Right renal pelvis (tissue), 4 donors: Measurements from ENCODE around the gene SOBP. TPM values are rescaled to one million over a fixed set of nuclear protein-coding genes. Genes with fewer than 3 reads are reported as not detected.

Source experiments
- DNase-seq, 4 donors: peaks; one replicate each; pipeline ENCODE4 v3.0.0-alpha.2; 2013; ENCODE audit warnings: low read depth in 4 of 4, low spot score in 3 of 4, missing footprints in 1 of 4
- polyA plus RNA-seq, 4 donors: library from polyadenylated mRNA; unstranded; fragments of 120-200 nt; gene quantifications; one replicate each; pipeline ENCODE4 v1.2.1, GENCODE V29; 2013; ENCODE audit not compliant: insufficient read length in 4 of 4

Gene SOBP
- polyA plus RNA-seq, 4 donors = 11.1 to 13.7 (median 12.3) TPM

- DNase-seq = no peak
Observed at GRCh38 chr6:107611094-107611810, 121.3 kb downstream of the SOBP start.

GRCh38 chr6:107612762-107613415, 123.0 kb downstream of the SOBP start:
- DNase-seq = no peak

GRCh38 chr6:107613651-107614379, 123.9 kb downstream of the SOBP start:
- DNase-seq = no peak

- DNase-seq = no peak
Observed at GRCh38 chr6:107614828-107615227, 124.9 kb downstream of the SOBP start.

- no peak for DNase-seq
Observed at GRCh38 chr6:107616775-107617174, 126.9 kb downstream of the SOBP start.

GRCh38 chr6:107617341-107617932, 127.5 kb downstream of the SOBP start:
- DNase-seq = no peak

GRCh38 chr6:107618672-107619071, 128.8 kb downstream of the SOBP start:
- DNase-seq = no peak

- DNase-seq = no peak
Observed at GRCh38 chr6:107620732-107621131, 130.8 kb downstream of the SOBP start.

GRCh38 chr6:107621229-107621937, 131.5 kb downstream of the SOBP start:
- no peak for DNase-seq

- no peak for DNase-seq
Observed at GRCh38 chr6:107622269-107622668, 132.4 kb downstream of the SOBP start.

GRCh38 chr6:107624050-107624449, 134.1 kb downstream of the SOBP start:
- DNase-seq = no peak

GRCh38 chr6:107624541-107624940, 134.6 kb downstream of the SOBP start:
- DNase-seq = no peak

GRCh38 chr6:107625264-107625663, 135.3 kb downstream of the SOBP start:
- DNase-seq = no peak

- no peak for DNase-seq
Observed at GRCh38 chr6:107626645-107627044, 136.7 kb downstream of the SOBP start.

GRCh38 chr6:107627969-107628368, 138.1 kb downstream of the SOBP start:
- no peak for DNase-seq

GRCh38 chr6:107628878-107629277, 139.0 kb downstream of the SOBP start:
- DNase-seq = no peak

GRCh38 chr6:107629548-107630129, 139.7 kb downstream of the SOBP start:
- DNase-seq = no peak

GRCh38 chr6:107630348-107630977, 140.5 kb downstream of the SOBP start:
- DNase-seq = no peak

GRCh38 chr6:107632381-107633136, 142.6 kb downstream of the SOBP start:
- no peak for DNase-seq
